Renal cortex interstitium (tissue), 11 donors: ENCODE results near the gene SERPINB5. TPM values are rescaled to one million over a fixed set of nuclear protein-coding genes. Genes with fewer than 3 reads are reported as not detected.
A peak's percentile ranks its signal among the peaks of the same experiment; 100 is the strongest.

Experiments
- DNase-seq, 11 donors: peaks; one replicate each; pipeline ENCODE4 v3.0.0-alpha.2; 2013; ENCODE audit warnings: low read depth in 9 of 11, low spot score in 4 of 11; ENCODE audit errors: extremely low read depth in 1 of 11
- polyA plus RNA-seq, 3 donors: library from polyadenylated mRNA; unstranded; fragments of 120-200 nt; gene quantifications; one replicate each; pipeline ENCODE4 v1.2.1, GENCODE V29; 2013; ENCODE audit not compliant: insufficient read length in 3 of 3

Gene SERPINB5
- polyA plus RNA-seq, 3 donors, result 0.09 TPM; not detected in 2

GRCh38 chr18:63460414-63460813, 16.3 kb upstream of the SERPINB5 start:
- no peak for DNase-seq

- no peak for DNase-seq
These were observed 12.3 kb upstream of the SERPINB5 start for GRCh38 chr18:63464434-63464833.

GRCh38 chr18:63465059-63465458, 11.7 kb upstream of the SERPINB5 start:
- DNase-seq, result no peak

GRCh38 chr18:63467699-63468098, 9.1 kb upstream of the SERPINB5 start:
- no peak for DNase-seq

DNA sequence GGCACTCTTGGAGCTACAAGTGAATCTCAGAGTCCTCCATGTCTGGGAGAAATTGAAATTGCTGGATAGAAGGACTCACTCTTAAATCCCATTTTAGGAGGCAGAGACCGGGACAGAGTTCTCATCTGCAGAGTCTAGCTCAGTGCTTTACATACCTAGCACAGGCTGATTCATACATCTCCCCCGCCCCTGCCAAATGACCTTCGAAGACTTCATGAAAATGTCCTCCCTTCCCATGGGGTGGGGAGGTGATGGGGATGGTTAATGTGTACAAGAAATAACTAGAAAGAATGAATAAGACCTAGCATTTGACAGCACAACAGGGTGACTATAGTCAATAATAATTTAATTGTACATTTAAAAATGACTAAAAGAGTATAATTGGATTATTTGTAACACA, 8.2 kb upstream of the SERPINB5 start:
- DNase-seq, result no peak

- DNase-seq, result no peak
These were observed 6.0 kb upstream of the SERPINB5 start for GRCh38 chr18:63470751-63471150.

GRCh38 chr18:63472380-63472779, 4.4 kb upstream of the SERPINB5 start:
- no peak for DNase-seq

- no peak for DNase-seq
These were observed 442 bp downstream of the SERPINB5 start for GRCh38 chr18:63477200-63477599.

- no peak for DNase-seq
These were observed 1.2 kb downstream of the SERPINB5 start for GRCh38 chr18:63477968-63478367.

DNA sequence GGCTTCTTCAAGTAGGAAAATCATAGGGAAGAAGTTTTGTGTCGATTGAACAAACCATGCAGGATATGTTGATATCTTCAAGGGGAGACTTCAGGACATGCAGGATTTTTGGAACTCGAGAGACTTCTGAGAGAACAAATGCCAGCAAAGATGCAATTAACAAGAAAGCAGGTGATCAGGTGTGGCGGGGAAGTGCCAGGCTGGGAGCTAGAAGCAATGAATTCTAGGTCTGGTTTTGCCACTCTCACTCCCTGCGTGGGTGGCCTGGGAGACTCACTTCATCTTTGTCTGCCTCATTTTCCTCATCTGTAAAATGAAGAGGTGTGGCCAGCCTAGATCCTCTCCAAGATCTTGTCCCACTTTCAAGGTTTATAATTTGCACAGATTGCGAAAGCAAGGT, 3.1 kb downstream of the SERPINB5 start:
- no peak for DNase-seq

GRCh38 chr18:63480476-63480875, 3.7 kb downstream of the SERPINB5 start:
- DNase-seq, result no peak

DNA sequence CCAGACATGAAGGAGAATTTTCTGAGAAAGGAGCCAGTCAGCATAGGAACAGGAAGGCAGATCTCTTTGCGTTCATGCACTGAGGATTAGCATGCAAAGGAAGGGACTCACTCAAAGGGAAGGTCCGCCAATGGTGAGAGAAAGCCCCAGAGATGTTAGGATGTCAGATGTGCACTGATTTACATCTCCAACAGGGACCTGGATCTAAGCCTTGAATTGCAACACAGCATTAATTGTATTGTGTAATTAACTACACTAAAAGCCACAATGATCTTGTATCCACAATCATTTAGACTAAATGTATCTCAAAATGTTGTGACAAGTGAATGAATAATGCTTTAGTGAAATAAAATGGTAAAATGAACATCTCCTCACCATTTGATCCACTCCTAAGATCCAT, 4.2 kb downstream of the SERPINB5 start:
- DNase-seq, result no peak

- no peak for DNase-seq
These were observed 10.9 kb downstream of the SERPINB5 start for GRCh38 chr18:63487676-63488075.

DNA sequence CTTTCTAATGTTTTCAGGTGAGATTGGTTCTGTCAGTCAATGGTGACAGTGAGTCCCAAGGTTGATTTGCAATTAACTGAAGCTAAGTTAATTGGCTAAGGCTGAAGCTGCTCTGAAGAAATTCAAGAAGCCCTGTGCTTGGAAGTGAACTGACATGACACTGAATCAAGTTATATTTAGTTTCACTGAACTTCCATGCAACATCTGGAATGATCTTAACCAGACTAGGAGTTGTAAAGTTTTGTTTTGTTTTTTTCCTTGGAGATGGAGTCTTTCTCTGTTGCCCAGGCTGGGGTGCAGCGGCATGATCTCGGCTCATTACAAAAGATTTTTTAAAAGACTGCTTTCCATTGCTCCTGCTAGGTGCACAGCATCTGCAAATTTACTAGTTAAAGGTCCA, 11.4 kb downstream of the SERPINB5 start:
- no peak for DNase-seq

DNA sequence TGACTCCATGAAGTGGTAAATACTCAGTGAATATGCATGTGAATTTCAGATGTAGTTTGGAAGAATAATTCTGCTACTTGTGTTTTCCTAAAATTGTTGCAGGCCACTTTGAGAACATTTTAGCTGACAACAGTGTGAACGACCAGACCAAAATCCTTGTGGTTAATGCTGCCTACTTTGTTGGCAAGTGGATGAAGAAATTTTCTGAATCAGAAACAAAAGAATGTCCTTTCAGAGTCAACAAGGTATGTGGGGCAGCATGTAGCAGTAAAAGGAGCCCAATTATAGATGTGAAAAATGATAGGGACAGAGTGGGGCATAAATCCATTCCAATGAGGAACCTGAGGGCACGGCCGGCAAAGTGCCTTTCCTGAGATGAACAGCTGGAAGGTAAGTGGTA, 16.1 kb downstream of the SERPINB5 start:
- no peak for DNase-seq

DNA sequence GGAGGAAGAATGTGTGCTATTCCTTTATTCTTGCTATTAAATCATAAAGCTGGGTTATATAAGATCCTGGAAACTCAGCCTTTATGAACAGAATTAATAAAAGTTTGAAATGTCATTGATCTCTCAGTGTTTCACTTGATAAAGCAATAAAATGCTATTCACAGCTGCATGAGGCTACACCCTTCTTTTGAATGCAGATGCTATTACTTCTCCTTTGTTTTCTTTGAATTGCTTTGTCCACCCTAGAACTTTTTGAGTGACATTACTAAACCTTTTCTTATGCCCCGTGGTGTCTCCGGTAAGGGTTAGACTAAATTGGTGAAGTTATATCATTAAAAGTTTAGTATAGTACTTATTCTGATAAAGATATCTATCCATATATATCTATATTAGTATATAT, 18.9 kb downstream of the SERPINB5 start:
- DNase-seq, result no peak

- no peak for DNase-seq
These were observed 29.0 kb downstream of the SERPINB5 start for GRCh38 chr18:63505566-63506335.

DNA sequence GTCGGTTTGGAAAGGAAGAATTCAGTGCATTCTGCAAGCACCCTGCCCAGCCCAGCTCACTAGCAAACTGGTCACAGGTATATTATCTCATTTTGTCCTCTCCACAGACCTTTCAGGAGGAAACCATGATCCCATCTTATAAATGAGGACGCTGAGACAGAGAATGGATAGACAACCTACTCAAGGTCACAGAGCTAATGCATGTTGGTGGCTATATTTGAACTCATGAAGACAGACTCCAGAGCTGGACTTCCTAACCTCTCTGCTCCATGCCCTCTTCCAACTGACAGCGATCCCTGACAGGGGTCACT, 29.5 kb downstream of the SERPINB5 start:
- DNase-seq, result no peak

- DNase-seq, result no peak
These were observed 31.8 kb downstream of the SERPINB5 start for GRCh38 chr18:63508596-63508995.

DNA sequence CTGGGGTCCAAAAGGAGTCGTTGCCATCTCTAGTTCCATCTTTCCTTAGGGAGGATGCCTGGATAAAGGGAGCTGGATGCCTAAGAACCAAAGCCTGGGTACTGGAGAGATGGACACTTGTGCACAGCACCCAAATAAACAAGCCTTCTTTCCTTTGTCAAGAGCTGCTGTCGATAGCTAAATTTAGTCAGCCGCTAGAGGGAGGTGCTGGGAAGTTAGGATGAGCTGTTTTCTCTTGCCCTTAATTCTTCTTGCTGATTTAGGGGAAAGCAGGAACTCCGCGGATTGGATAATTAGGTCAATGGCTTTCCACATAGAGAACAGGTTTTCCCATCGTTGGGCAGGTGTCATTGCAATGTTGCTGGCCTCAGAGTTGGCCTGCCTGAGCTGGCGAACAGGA, 34.5 kb downstream of the SERPINB5 start:
- DNase-seq, result peak in 3 of 11 donors; percentile 17 to 37 (median 18)

- DNase-seq, result no peak
These were observed 37.6 kb downstream of the SERPINB5 start for GRCh38 chr18:63514326-63514725.
